Smooth muscle cell (in vitro differentiated cells): Measurements from ENCODE around the gene SLC16A13. TPM values are rescaled to one million over a fixed set of nuclear protein-coding genes. Genes with fewer than 3 reads are reported as not detected.
A peak's percentile ranks its signal among the peaks of the same experiment; 100 is the strongest.

ENCODE experiments used
- DNase-seq: peaks from one replicate; lab custom pipeline; 2025; ENCODE audit not compliant: unreplicated experiment; lab: John Stamatoyannopoulos, UW
- H2AFZ ChIP-seq: fragments of 200-600 bp; sonication (generic); 2 replicates; pipeline ENCODE4 v1.6.0; 2016; ENCODE audit warnings: antibody characterized with exemption, low read depth, mild to moderate bottlenecking
- H3F3A ChIP-seq: fragments of 200-600 bp; sonication (generic); 2 replicates; pipeline ENCODE4 v1.6.0; 2017; ENCODE audit warnings: antibody characterized with exemption, low read depth
- H3K27ac ChIP-seq: fragments of 200-600 bp; sonication (generic); 2 replicates; pipeline ENCODE4 v1.5.1; 2016; ENCODE audit warnings: low read depth, mild to moderate bottlenecking
- H3K27me3 ChIP-seq: fragments of 200-600 bp; sonication (generic); 2 replicates; pipeline ENCODE4 v1.6.1; 2016; ENCODE audit warnings: low read depth, mild to moderate bottlenecking
- H3K36me3 ChIP-seq: fragments of 200-600 bp; sonication (generic); 2 replicates; pipeline ENCODE4 v1.5.1; 2016; ENCODE audit warnings: low read depth
- H3K4me1 ChIP-seq: fragments of 200-600 bp; sonication (generic); 2 replicates; pipeline ENCODE4 v1.5.1; 2016; ENCODE audit warnings: low read depth
- H3K4me2 ChIP-seq: fragments of 200-600 bp; sonication (generic); 2 replicates; pipeline ENCODE4 v1.6.0; 2016; ENCODE audit warnings: mild to moderate bottlenecking
- H3K4me3 ChIP-seq: fragments of 200-600 bp; sonication (generic); 2 replicates; pipeline ENCODE4 v1.5.1; 2016; ENCODE audit warnings: mild to moderate bottlenecking
- H3K79me2 ChIP-seq: fragments of 200-600 bp; sonication (generic); 2 replicates; pipeline ENCODE4 v1.6.0; 2016; ENCODE audit warnings: low read depth, mild to moderate bottlenecking
- H3K9ac ChIP-seq: fragments of 200-600 bp; sonication (generic); 2 replicates; pipeline ENCODE4 v1.6.0; 2016; ENCODE audit warnings: low read depth
- H3K9me3 ChIP-seq: fragments of 200-600 bp; sonication (generic); replicated peaks from 2 replicates; pipeline ENCODE4 v1.5.1; 2016; ENCODE audit warnings: low read depth
- H4K20me1 ChIP-seq: fragments of 200-600 bp; sonication (generic); 2 replicates; pipeline ENCODE4 v1.6.0; 2016; ENCODE audit warnings: low read depth
- CTCF ChIP-seq: fragments of 200-600 bp; sonication (generic); IDR thresholded peaks from 2 replicates; pipeline ENCODE4 v1.5.1; 2017; ENCODE audit warnings: borderline replicate concordance, mild to moderate bottlenecking, antibody characterized with exemption; ENCODE audit not compliant: insufficient read depth, poor library complexity, severe bottlenecking
- WGBS: methylation state at CpG from one replicate; pipeline ENCODE4 v1.1.7; 2016; ENCODE audit warnings: low lambda C conversion rate; 5-methylcytosine and 5-hydroxymethylcytosine counted together
- polyA plus RNA-seq: library from polyadenylated mRNA; unstranded; fragments of >200 nt; fragmentation: Nextera tagmentation; extraction: Ambion mirVana; gene quantifications from 2 replicates; pipeline ENCODE4 v1.2.1, GENCODE V29; 2016
- total RNA-seq: library from RNA; depleted of rRNA; stranded (reverse); fragments of >200 nt; gene quantifications from 2 replicates; pipeline ENCODE4 v1.2.3, GENCODE V29; 2014

Gene SLC16A13
- total and polyA plus RNA-seq, 2 experiments from 2014 or later = 2.0 to 3.5 TPM

- Histone ChIP-seq H3K4me2 (peak within 1 kb of the TSS; percentile 86), H3K9me3 (no peaks in the 10 kb centered on the region), H3K27me3 (peaks cover 15% of the 10 kb centered on the region), H3K79me2 (no peaks in the 10 kb centered on the region), H3K9ac (no peak within 1 kb of the TSS), H3K4me1 (peaks cover 7% of the 10 kb centered on the region), H3K4me3 (peak within 1 kb of the TSS; percentile 31), H3F3A (peaks cover 4% of the 10 kb centered on the region), H3K27ac (no peak within 1 kb of the TSS), H4K20me1 (no peaks in the 10 kb centered on the region), H3K36me3 (no peaks in the 10 kb centered on the region), H2AFZ (peak within 1 kb of the TSS; percentile 80)
- no peak for DNase-seq
- WGBS = 18% methylated on average over 47 of the region's 47 CpGs
- no peak for TF ChIP-seq CTCF
These were observed 12.8 kb upstream of the SLC16A13 start, which contains the start of gene BCL6B for GRCh38 chr17:7022781-7023571. Gene BCL6B, plus strand, starts transcription at chr17:7023050. Its CDS starts 622 bp downstream, at chr17:7023672.

GRCh38 chr17:7023576-7024401 is 12.0 kb upstream of the SLC16A13 start:
- Histone ChIP-seq H2AFZ (peak overlapping the region; percentile 36), H3K27ac (no peak overlapping the region), H3K36me3 (no peaks in the 10 kb centered on the region), H4K20me1 (no peaks in the 10 kb centered on the region), H3K4me1 (peaks cover 7% of the 10 kb centered on the region), H3K79me2 (no peaks in the 10 kb centered on the region), H3K9ac (no peak overlapping the region), H3K4me3 (peak overlapping the region; percentile 31), H3K4me2 (peak overlapping the region; percentile 86), H3F3A (peaks cover 4% of the 10 kb centered on the region), H3K27me3 (peaks cover 15% of the 10 kb centered on the region), H3K9me3 (no peaks in the 10 kb centered on the region)
- 43% methylated on average over 42 of the region's 51 CpGs for WGBS
- TF ChIP-seq CTCF = no peak
- DNase-seq = peak; percentile 63

GRCh38 chr17:7024402-7024785 is 11.4 kb upstream of the SLC16A13 start:
- no peak overlapping the region for H2AFZ ChIP-seq
- no peak overlapping the region for H3K27ac ChIP-seq
- no peak for TF ChIP-seq CTCF
- 98% methylated on average over 7 of the region's 8 CpGs for WGBS
- H3K4me1 ChIP-seq = peaks cover 7% of the 10 kb centered on the region
- no peaks in the 10 kb centered on the region for H4K20me1 ChIP-seq
- no peaks in the 10 kb centered on the region for H3K79me2 ChIP-seq
- H3K36me3 ChIP-seq = no peaks in the 10 kb centered on the region
- no peak overlapping the region for H3K4me2 ChIP-seq
- peaks cover 15% of the 10 kb centered on the region for H3K27me3 ChIP-seq
- no peak overlapping the region for H3K4me3 ChIP-seq
- DNase-seq = no peak
- no peaks in the 10 kb centered on the region for H3K9me3 ChIP-seq
- peaks cover 4% of the 10 kb centered on the region for H3F3A ChIP-seq
- H3K9ac ChIP-seq = no peak overlapping the region
